T-helper 2 cell treated with Interferon-gamma antibody and Interleukin-4, amounts not matched to agents 5 μg/mL and 100 μg/mL, for 36 hours (primary cell): ENCODE results near the gene PDIK1L.

Experiments used
- DNase-seq: peaks from one replicate; pipeline ENCODE4 v3.0.0; 2021; ENCODE audit warnings: low spot score
- H3K27ac Mint-ChIP-seq: one replicate; pipeline ENCODE4 v1.8.0; 2021; ENCODE audit warnings: mild to moderate bottlenecking, mixed read lengths
- H3K27me3 Mint-ChIP-seq: one replicate; pipeline ENCODE4 v1.8.0; 2021; ENCODE audit warnings: low read depth, mixed read lengths
- H3K36me3 Mint-ChIP-seq: one replicate; pipeline ENCODE4 v1.8.0; 2021; ENCODE audit warnings: low read depth, mixed read lengths
- H3K4me1 Mint-ChIP-seq: one replicate; pipeline ENCODE4 v1.8.0; 2021; ENCODE audit warnings: low read depth, mixed read lengths
- H3K4me3 Mint-ChIP-seq: one replicate; pipeline ENCODE4 v1.8.0; 2022; ENCODE audit warnings: mild to moderate bottlenecking, moderate library complexity, mixed read lengths
- H3K9me3 Mint-ChIP-seq: one replicate; pipeline ENCODE4 v1.8.0; 2021; ENCODE audit warnings: mixed read lengths

PDIK1L gene

GRCh38 chr1:26161415-26162219 is 50.0 kb downstream of the PDIK1L start:
- Mint-ChIP-seq H3K9me3 (no peaks in the 10 kb centered on the region), H3K36me3 (no peaks in the 10 kb centered on the region), H3K4me3 (peak overlapping the region; percentile 79), H3K27ac (no peak overlapping the region), H3K4me1 (peaks cover 18% of the 10 kb centered on the region), H3K27me3 (peaks cover 64% of the 10 kb centered on the region)
- peak; percentile 44 for DNase-seq

DNA sequence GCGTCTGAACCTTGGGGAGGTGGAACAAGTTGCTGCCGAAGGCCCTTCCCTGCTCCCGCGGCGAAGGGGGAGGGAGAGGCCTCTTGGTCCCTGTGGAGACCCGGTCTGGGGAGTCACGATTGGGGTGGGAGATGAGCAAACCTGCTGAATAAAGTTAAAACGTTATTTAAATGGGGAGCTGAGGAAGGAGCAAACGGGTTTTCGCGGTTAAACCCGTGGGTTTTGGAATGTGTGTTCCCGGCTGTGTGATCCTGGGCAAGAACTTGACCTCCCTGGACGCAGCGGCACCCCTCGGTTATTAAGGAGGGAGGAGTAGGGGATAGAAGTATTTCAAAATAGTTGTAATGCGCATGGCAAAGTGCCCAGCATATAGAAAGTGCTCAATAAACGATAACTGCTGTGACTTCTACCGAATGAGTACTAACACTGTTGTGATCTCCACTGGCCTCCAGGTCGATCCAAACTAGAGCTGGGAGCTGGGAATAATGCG is 50.6 kb downstream of the PDIK1L start:
- Mint-ChIP-seq H3K27me3 (peaks cover 61% of the 10 kb centered on the region), H3K4me1 (peaks cover 21% of the 10 kb centered on the region), H3K4me3 (peak overlapping the region; percentile 79), H3K9me3 (no peaks in the 10 kb centered on the region), H3K27ac (no peak overlapping the region), H3K36me3 (no peaks in the 10 kb centered on the region)
- DNase-seq, result no peak

- Mint-ChIP-seq H3K9me3 (no peaks in the 10 kb centered on the region), H3K27ac (no peak overlapping the region), H3K27me3 (peaks cover 53% of the 10 kb centered on the region), H3K36me3 (no peaks in the 10 kb centered on the region), H3K4me1 (peaks cover 21% of the 10 kb centered on the region), H3K4me3 (peak overlapping the region; percentile 34)
- DNase-seq, result no peak
Measured at GRCh38 chr1:26163684-26164035, 52.0 kb downstream of the PDIK1L start.

GRCh38 chr1:26164036-26164860 is 52.6 kb downstream of the PDIK1L start:
- H3K4me1 Mint-ChIP-seq, result peaks cover 21% of the 10 kb centered on the region
- no peaks in the 10 kb centered on the region for H3K36me3 Mint-ChIP-seq
- DNase-seq, result peak; percentile 49
- no peaks in the 10 kb centered on the region for H3K9me3 Mint-ChIP-seq
- peaks cover 49% of the 10 kb centered on the region for H3K27me3 Mint-ChIP-seq
- H3K27ac Mint-ChIP-seq, result no peak overlapping the region
- H3K4me3 Mint-ChIP-seq, result peak overlapping the region; percentile 42

- Mint-ChIP-seq H3K9me3 (no peaks in the 10 kb centered on the region), H3K36me3 (no peaks in the 10 kb centered on the region), H3K4me1 (peaks cover 22% of the 10 kb centered on the region), H3K27me3 (peaks cover 42% of the 10 kb centered on the region), H3K4me3 (peak overlapping the region; percentile 42), H3K27ac (no peak overlapping the region)
- DNase-seq, result no peak
Measured at GRCh38 chr1:26164861-26165842, 53.5 kb downstream of the PDIK1L start.

GRCh38 chr1:26166719-26167281 is 55.2 kb downstream of the PDIK1L start:
- no peaks in the 10 kb centered on the region for H3K36me3 Mint-ChIP-seq
- H3K9me3 Mint-ChIP-seq, result no peaks in the 10 kb centered on the region
- H3K4me3 Mint-ChIP-seq, result no peak overlapping the region
- H3K4me1 Mint-ChIP-seq, result peaks cover 25% of the 10 kb centered on the region
- H3K27ac Mint-ChIP-seq, result no peak overlapping the region
- no peak for DNase-seq
- H3K27me3 Mint-ChIP-seq, result peaks cover 31% of the 10 kb centered on the region

- H3K4me1 Mint-ChIP-seq, result peaks cover 21% of the 10 kb centered on the region
- no peaks in the 10 kb centered on the region for H3K9me3 Mint-ChIP-seq
- no peaks in the 10 kb centered on the region for H3K36me3 Mint-ChIP-seq
- H3K27me3 Mint-ChIP-seq, result peaks cover 23% of the 10 kb centered on the region
- H3K27ac Mint-ChIP-seq, result peak within 1 kb of the TSS; percentile 86
- no peak for DNase-seq
- peak within 1 kb of the TSS; percentile 90 for H3K4me3 Mint-ChIP-seq
Measured at GRCh38 chr1:26168410-26169197, 57.0 kb downstream of the PDIK1L start, which contains the start of gene C1orf232. TSS of gene C1orf232 (minus strand) at chr1:26168963. CDS start at chr1:26168499, 464 bp downstream.

DNA sequence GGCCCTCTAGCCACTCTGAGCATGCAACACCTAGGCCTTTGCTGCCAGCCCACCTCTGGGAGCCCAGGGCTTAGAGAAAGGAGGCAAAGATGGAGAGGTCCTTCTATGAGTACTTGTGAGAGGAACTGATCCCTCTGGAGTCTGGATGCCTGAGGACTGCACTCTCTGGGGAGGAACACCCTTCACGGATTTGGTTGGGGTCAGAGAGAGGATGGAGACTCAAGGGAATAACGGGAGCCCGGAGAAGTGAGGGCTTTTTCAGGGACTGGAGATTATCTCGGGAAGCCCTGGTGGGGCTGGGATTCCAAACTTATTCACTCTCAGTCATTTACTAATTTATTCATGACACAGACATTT is 57.6 kb downstream of the PDIK1L start:
- H3K4me3 Mint-ChIP-seq, result peak overlapping the region; percentile 75
- DNase-seq, result no peak
- peak overlapping the region; percentile 62 for H3K27ac Mint-ChIP-seq
- H3K9me3 Mint-ChIP-seq, result no peaks in the 10 kb centered on the region
- H3K36me3 Mint-ChIP-seq, result no peaks in the 10 kb centered on the region
- peaks cover 20% of the 10 kb centered on the region for H3K4me1 Mint-ChIP-seq
- H3K27me3 Mint-ChIP-seq, result peaks cover 21% of the 10 kb centered on the region

DNA sequence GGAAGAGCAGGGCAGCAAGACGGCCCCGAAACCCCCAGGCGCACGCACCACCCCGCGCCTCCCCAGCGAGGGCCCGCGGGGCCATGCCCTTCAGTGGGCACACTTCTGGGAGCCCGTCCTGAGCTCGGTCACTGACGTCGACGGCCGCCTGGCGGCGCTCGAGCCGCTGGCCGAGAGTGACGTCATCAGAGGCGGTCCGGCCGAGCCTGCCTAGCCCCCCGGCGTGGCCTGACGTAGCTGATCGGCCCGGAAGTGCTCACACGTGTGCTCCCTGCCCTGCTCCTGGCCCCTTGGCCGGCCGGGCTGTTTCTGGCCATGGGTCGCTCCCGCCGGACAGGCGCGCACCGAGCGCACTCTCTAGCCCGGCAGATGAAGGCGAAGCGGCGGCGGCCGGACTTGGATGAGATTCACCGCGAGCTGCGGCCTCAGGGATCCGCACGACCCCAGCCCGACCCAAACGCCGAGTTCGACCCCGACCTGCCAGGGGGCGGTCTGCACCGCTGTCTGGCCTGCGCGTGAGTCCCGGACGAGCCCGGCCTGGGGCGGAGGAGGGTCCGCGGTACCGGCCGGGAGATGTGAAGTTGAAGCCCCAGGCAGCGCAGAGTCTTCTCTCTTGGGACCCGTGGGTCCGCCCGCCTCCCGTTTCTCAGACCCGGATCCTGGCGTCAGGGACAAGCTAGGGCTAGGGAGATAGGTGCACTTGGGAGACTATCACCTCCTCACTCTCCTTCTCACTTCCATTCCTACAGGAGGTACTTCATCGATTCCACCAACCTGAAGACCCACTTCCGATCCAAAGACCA is 58.2 kb downstream of the PDIK1L start, which contains the start of gene ZNF593:
Gene ZNF593 (plus strand): TSS at position 240 of the 803 bp plus-strand sequence. CDS start 76 bp downstream, at position 316.
- peak within 1 kb of the TSS; percentile 86 for H3K27ac Mint-ChIP-seq
- DNase-seq, result peak; percentile 92
- H3K4me1 Mint-ChIP-seq, result peaks cover 20% of the 10 kb centered on the region
- peak within 1 kb of the TSS; percentile 90 for H3K4me3 Mint-ChIP-seq
- H3K27me3 Mint-ChIP-seq, result peaks cover 18% of the 10 kb centered on the region
- H3K9me3 Mint-ChIP-seq, result no peaks in the 10 kb centered on the region
- H3K36me3 Mint-ChIP-seq, result no peaks in the 10 kb centered on the region

GRCh38 chr1:26170472-26170821 is 58.8 kb downstream of the PDIK1L start:
- DNase-seq, result no peak
- Mint-ChIP-seq H3K4me1 (peaks cover 15% of the 10 kb centered on the region), H3K27me3 (peaks cover 12% of the 10 kb centered on the region), H3K9me3 (no peaks in the 10 kb centered on the region), H3K27ac (peak overlapping the region; percentile 86), H3K4me3 (peak overlapping the region; percentile 90), H3K36me3 (no peaks in the 10 kb centered on the region)

DNA sequence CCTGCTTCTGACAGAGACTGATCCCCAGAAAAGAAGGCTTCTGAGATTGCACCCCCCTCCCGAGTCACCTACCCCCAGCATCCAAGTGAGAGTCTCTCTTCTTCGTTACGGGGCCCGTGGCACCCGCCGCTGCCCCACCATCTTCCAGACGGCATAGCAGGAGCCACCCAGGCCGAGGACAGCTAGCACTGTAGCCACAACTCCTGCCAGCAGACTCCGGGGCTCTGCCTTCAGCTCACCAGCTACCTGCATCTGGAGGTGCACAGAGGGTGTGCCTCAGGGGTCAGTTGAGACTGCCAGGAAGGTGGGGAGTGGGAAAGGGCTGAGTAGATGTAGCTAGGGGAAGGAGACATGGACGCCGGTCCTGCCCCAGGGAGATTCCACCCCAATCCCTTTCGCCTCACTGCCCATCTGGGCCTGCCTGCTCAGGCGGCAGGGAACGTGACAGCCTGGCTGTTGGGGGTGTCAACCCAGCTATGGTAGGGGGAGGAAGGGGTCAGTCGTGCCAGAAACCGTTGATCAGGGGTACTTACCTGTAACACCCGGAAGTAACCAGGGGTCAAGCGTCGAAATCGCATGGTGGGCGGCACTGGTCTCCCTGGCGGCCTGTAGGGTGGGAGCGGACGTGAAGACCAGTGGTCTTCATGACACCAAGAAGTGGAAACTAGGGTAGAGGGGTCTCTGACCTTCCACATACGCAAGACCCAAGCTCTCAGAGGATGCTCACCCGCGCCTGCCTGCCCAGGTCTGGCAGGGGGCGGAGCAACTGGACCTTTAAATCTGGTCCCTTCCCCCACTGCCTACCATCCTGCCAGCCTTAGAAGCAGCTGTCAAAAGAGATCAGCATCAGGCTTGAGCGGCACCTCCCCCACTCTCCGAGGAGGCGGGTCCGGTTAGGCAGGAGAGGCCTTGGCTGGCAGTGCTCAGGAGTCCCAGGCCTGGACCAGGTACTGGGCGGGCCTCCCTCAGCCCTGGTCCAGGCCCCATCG is 59.8 kb downstream of the PDIK1L start, which contains the start of gene ZNF593OS:
Gene ZNF593OS (minus strand): TSS at position 749 of the 989 bp plus-strand sequence. CDS start 171 bp downstream, at position 578.
- Mint-ChIP-seq H3K4me3 (peak within 1 kb of the TSS; percentile 90), H3K36me3 (no peaks in the 10 kb centered on the region), H3K27ac (peak within 1 kb of the TSS; percentile 68), H3K9me3 (no peaks in the 10 kb centered on the region), H3K27me3 (peaks cover 5% of the 10 kb centered on the region), H3K4me1 (peaks cover 11% of the 10 kb centered on the region)
- no peak for DNase-seq
